GM12891 (cell line): ENCODE data around the gene COL4A6.

Experiments used
- PAX5 ChIP-seq: IDR thresholded peaks from 2 replicates; pipeline ENCODE4 v1.6.1; 2011; ENCODE audit warnings: low read length, moderate library complexity, mild to moderate bottlenecking; ENCODE audit not compliant: insufficient read depth, severe bottlenecking
- POLR2A ChIP-seq: IDR thresholded peaks from 2 replicates; pipeline ENCODE4 v1.6.1; 2011; ENCODE audit warnings: low read depth, low read length, control low read depth
- POLR2AphosphoS5 ChIP-seq: IDR thresholded peaks from 2 replicates; pipeline ENCODE4 v1.6.1; 2011; ENCODE audit warnings: low read depth, low read length, control low read depth
- POU2F2 ChIP-seq: IDR thresholded peaks from 2 replicates; pipeline ENCODE4 v1.6.1; 2011; ENCODE audit warnings: low read depth, mild to moderate bottlenecking, control low read depth, low read length, moderate library complexity
- SPI1 ChIP-seq: IDR thresholded peaks from 2 replicates; pipeline ENCODE4 v1.6.1; 2011; ENCODE audit warnings: low read depth, low read length, control low read depth
- TAF1 ChIP-seq: IDR thresholded peaks from 2 replicates; pipeline ENCODE4 v1.6.1; 2011; ENCODE audit warnings: low read depth, low read length, control low read depth

DNA sequence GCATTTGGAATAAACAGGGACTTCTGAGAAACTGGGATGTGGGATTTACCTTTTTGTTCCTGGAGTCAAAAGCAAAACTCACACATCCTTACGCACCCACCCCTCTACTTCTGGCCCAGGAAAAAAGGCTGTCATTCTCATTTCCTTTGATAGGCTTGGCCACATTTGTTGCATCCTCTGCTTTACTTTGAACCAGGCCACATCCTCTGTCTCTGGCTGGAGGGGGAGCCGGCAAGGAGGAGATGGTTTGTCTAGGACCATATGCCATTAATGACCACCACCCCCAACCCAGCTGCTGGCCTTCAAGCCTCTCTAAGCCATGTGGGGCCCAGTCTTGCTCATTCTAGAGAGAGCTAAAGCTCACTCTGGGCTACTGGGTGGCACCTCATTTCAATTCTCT is 282.1 kb downstream of the COL4A6 start:
- TF ChIP-seq POLR2AphosphoS5 (no peak), POLR2A (no peak), SPI1 (no peak), POU2F2 (no peak), TAF1 (no peak), PAX5 (no peak)
